K562 (cell line): Measurements from ENCODE around the gene TRABD2B.

ENCODE experiments used
- CREB1 ChIP-seq, 2 experiments: sonication (generic) in 1 of 2; formaldehyde crosslinking in 1 of 2; IDR thresholded peaks; 2 replicates each; pipeline versions ENCODE4 v1.6.1 to v1.8.0; 2012 to 2022; ENCODE audit warnings: inconsistent platforms in 1 of 2, mild to moderate bottlenecking in 1 of 2, missing genetic modification reagents in 1 of 2, moderate library complexity in 1 of 2
- ETV6 ChIP-seq, 3 experiments: fragments of 150-350 bp in 1 of 3; sonication (generic) in 1 of 3; formaldehyde crosslinking in 1 of 3; IDR thresholded peaks; 2 replicates each; pipeline versions ENCODE4 v1.6.1 to v1.8.0; 2014 to 2022; ENCODE audit warnings: borderline replicate concordance in 2 of 3, low read depth in 2 of 3, antibody characterized with exemption in 1 of 3, low read length in 1 of 3, mild to moderate bottlenecking in 1 of 3, missing genetic modification reagents in 1 of 3
- HNRNPL ChIP-seq: fragments of 200-400 bp; formaldehyde crosslinking; IDR thresholded peaks from 2 replicates; pipeline ENCODE4 v1.6.1; 2017; ENCODE audit warnings: low read depth, mild to moderate bottlenecking, low read length
- KLF10 ChIP-seq: fragments of 250-450 bp; sonication (Bioruptor Pico); IDR thresholded peaks from 2 replicates; pipeline ENCODE4 v1.6.1; 2021; ENCODE audit warnings: matching md5 sums
- MAFG ChIP-seq: fragments of 450-650 bp; conservative IDR thresholded peaks from 2 replicates; pipeline ENCODE4 v1.6.1; 2016; ENCODE audit warnings: missing genetic modification characterization, missing compliant biosample characterization
- RFX5 ChIP-seq: IDR thresholded peaks from 2 replicates; pipeline ENCODE4 v1.6.1; 2011; ENCODE audit warnings: low read depth, mild to moderate bottlenecking, improper control_type of control experiment, low read length
- SMARCE1 ChIP-seq: fragments of 450-650 bp; IDR thresholded peaks from 2 replicates; pipeline ENCODE4 v1.7.1; 2016; ENCODE audit warnings: mild to moderate bottlenecking
- SPI1 ChIP-seq: IDR thresholded peaks from 2 replicates; pipeline ENCODE4 v1.6.1; 2011; ENCODE audit warnings: low read depth, low read length, control low read depth, borderline replicate concordance
- TBP ChIP-seq: optimal IDR thresholded peaks from 2 replicates; pipeline ENCODE3; 2011; ENCODE audit warnings: low read depth, low read length, improper control_type of control experiment
- TF ChIP-seq, protein P1 (sequence below), 3 experiments: IDR thresholded peaks in 2 of 3; conservative IDR thresholded peaks in 1 of 3; 2 replicates each; pipeline ENCODE4 v1.5.1; 2011 to 2012; ENCODE audit warnings: low read length in 3 of 3, mild to moderate bottlenecking in 3 of 3, control low read depth in 2 of 3, improper control_type of control experiment in 1 of 3, inconsistent platforms in 1 of 3, low read depth in 1 of 3, mixed read lengths in 1 of 3, moderate library complexity in 1 of 3; ENCODE audit not compliant: insufficient read depth in 2 of 3

DNA sequence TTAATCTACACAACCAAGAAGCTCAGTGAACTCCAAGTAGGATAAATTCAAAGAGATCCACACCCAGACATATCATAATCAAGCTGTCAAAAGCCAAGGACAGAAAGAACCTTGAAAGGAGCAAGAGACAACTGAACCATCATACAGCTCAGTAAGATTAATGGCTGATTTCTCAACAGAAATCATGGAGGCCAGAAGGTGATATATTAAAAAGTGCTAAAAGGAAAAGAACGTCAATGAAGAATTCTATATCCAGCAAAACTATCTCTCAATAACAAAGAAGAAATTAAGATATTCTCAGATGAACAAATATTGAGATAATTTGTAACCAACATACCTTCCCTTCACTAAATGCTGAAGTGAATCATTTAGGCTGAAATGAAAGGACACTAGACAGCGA lies 161.8 kb downstream of the TRABD2B start:
- TF ChIP-seq HNRNPL: no peak
- no peak for TF ChIP-seq KLF10 (CRISPR knock-in tag)
- no peak for TF ChIP-seq TBP
- no peak for TF ChIP-seq RFX5
- no peak for TF ChIP-seq SPI1
- TF ChIP-seq, protein P1, sequence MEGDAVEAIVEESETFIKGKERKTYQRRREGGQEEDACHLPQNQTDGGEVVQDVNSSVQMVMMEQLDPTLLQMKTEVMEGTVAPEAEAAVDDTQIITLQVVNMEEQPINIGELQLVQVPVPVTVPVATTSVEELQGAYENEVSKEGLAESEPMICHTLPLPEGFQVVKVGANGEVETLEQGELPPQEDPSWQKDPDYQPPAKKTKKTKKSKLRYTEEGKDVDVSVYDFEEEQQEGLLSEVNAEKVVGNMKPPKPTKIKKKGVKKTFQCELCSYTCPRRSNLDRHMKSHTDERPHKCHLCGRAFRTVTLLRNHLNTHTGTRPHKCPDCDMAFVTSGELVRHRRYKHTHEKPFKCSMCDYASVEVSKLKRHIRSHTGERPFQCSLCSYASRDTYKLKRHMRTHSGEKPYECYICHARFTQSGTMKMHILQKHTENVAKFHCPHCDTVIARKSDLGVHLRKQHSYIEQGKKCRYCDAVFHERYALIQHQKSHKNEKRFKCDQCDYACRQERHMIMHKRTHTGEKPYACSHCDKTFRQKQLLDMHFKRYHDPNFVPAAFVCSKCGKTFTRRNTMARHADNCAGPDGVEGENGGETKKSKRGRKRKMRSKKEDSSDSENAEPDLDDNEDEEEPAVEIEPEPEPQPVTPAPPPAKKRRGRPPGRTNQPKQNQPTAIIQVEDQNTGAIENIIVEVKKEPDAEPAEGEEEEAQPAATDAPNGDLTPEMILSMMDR (IDR thresholded peaks at IDR 0.05 in 2 of 3, conservative IDR thresholded peaks at IDR 0.05 in 1 of 3; ENCODE audit: insufficient read depth in 2 of 3, low read depth in 1 of 3, low read length in 3 of 3): no peak
- TF ChIP-seq CREB1 (IDR thresholded peaks at IDR 0.05): no peak
- no peak for TF ChIP-seq CREB1 (CRISPR knock-in tag; IDR thresholded peaks at IDR 0.05)
- no peak for TF ChIP-seq SMARCE1
- TF ChIP-seq ETV6 (IDR thresholded peaks at IDR 0.05; ENCODE audit: borderline replicate concordance in 1 of 2, low read depth in 2 of 2, low read length in 1 of 2): no peak
- TF ChIP-seq ETV6 (CRISPR knock-in tag; IDR thresholded peaks at IDR 0.05; ENCODE audit: borderline replicate concordance): no peak
- no peak for TF ChIP-seq MAFG (tag)
